BJ (cell line): ENCODE results near the gene FATE1. TPM values are rescaled to one million over a fixed set of nuclear protein-coding genes. Genes with fewer than 3 reads are reported as not detected.

Experiments used
- CTCF ChIA-PET: fragments of 350-600 bp; formaldehyde crosslinking; extraction: SDS; loops from one replicate; lab custom pipeline; 2021; ENCODE audit warnings: antibody characterized with exemption, inconsistent platforms; lab: Yijun Ruan, JAX
- POLR2A ChIA-PET: fragments of 300-600 bp; sonication (Branson Sonifier 250); formaldehyde crosslinking; extraction: SDS; loops from one replicate; lab custom pipeline; 2021; ENCODE audit warnings: antibody characterized with exemption; lab: Charles Lee
- DNase-seq: peaks from one replicate; pipeline ENCODE4 v3.0.0-alpha.2; 2011; ENCODE audit warnings: low read depth
- H3K27me3 ChIP-seq: 2 replicates; pipeline ENCODE4 v1.6.0; 2011; ENCODE audit warnings: low read length; ENCODE audit not compliant: control insufficient read depth, insufficient read depth
- H3K36me3 ChIP-seq: 2 replicates; pipeline ENCODE4 v1.5.1; 2011; ENCODE audit warnings: low read length; ENCODE audit not compliant: control insufficient read depth, insufficient read depth
- H3K4me3 ChIP-seq: 2 replicates; pipeline ENCODE4 v1.5.1; 2011; ENCODE audit warnings: low read depth, mild to moderate bottlenecking, control low read depth, low read length
- CTCF ChIP-seq: IDR thresholded peaks from 2 replicates; pipeline ENCODE4 v1.5.1; 2011; ENCODE audit warnings: low read depth, mild to moderate bottlenecking, control low read depth, inconsistent platforms, low read length, moderate library complexity; ENCODE audit not compliant: insufficient read depth
- polyA plus RNA-seq: library from polyadenylated mRNA; depleted of rRNA; stranded (reverse); fragments of >200 nt; gene quantifications from 2 replicates; pipeline ENCODE4 v1.2.3, GENCODE V29; 2011; rRNA removed

The FATE1 gene
- polyA plus RNA-seq, 1 experiment, result not detected

- no peaks in the 10 kb centered on the region for H3K27me3 ChIP-seq
- POLR2A ChIA-PET, result no interaction called here
- no peaks in the 10 kb centered on the region for H3K36me3 ChIP-seq
- no peak for TF ChIP-seq CTCF
- CTCF ChIA-PET, result interaction anchor here (1.3 kb wide), 1 partner anchor 25 kb away, joined by 4 read pairs; no protein-coding TSS in a partner anchor
- no peak for DNase-seq
- H3K4me3 ChIP-seq, result no peak overlapping the region
Observed at GRCh38 chrX:151771726-151772125, 55.9 kb downstream of the FATE1 start.

Other genes starting within 250 kb of the FATE1 start
- not detected in 2 replicates for gene PASD1, start 152.4 kb upstream of the FATE1 start, polyA plus RNA-seq
- gene PRRG3, start 20.6 kb upstream of the FATE1 start, polyA plus RNA-seq, result not detected in 2 replicates
- gene CNGA2, start 18.7 kb downstream of the FATE1 start, polyA plus RNA-seq, result not detected in 2 replicates
- not detected in 2 replicates for gene MAGEA4, start 196.9 kb downstream of the FATE1 start, polyA plus RNA-seq